ENCODE measurements around the gene ZCWPW1.
"Not testable (repeated sequence)": the region's sequence is repeated elsewhere in the genome, so short reads cannot be mapped to it uniquely, and the experiment has no call there.

- TF ChIP-seq POLR2AphosphoS5 (IDR thresholded peaks at IDR 0.05; ENCODE audit: borderline replicate concordance, low read depth, low read length); EZH2 (IDR thresholded peaks at IDR 0.05): not testable (repeated sequence)
These were observed 46.8 kb downstream of the ZCWPW1 start for GRCh38 chr7:100381531-100382233.

Data from SK-N-MC (cell line).